Measurements from ENCODE around the gene BMP5.

Gene BMP5

DNA sequence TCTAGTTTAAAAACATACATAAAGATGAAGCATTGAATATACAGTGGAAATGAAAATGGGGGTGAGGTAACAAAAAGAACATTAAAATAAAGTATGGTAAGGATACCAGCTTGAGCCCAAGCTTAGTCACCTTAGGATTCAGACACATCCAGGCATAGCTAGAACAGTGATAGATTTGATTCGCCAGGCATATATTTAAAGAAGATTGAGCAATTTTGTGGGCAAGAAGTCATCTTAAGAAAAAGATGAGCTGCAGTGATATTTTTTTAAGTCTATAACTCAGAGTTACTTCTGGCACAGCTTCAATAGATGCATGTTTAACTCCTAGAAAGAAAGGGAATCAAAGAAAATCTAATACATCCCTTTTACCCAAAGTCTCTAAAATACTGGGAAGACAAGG, 97.9 kb downstream of the BMP5 start:
- TF ChIP-seq, protein P1, sequence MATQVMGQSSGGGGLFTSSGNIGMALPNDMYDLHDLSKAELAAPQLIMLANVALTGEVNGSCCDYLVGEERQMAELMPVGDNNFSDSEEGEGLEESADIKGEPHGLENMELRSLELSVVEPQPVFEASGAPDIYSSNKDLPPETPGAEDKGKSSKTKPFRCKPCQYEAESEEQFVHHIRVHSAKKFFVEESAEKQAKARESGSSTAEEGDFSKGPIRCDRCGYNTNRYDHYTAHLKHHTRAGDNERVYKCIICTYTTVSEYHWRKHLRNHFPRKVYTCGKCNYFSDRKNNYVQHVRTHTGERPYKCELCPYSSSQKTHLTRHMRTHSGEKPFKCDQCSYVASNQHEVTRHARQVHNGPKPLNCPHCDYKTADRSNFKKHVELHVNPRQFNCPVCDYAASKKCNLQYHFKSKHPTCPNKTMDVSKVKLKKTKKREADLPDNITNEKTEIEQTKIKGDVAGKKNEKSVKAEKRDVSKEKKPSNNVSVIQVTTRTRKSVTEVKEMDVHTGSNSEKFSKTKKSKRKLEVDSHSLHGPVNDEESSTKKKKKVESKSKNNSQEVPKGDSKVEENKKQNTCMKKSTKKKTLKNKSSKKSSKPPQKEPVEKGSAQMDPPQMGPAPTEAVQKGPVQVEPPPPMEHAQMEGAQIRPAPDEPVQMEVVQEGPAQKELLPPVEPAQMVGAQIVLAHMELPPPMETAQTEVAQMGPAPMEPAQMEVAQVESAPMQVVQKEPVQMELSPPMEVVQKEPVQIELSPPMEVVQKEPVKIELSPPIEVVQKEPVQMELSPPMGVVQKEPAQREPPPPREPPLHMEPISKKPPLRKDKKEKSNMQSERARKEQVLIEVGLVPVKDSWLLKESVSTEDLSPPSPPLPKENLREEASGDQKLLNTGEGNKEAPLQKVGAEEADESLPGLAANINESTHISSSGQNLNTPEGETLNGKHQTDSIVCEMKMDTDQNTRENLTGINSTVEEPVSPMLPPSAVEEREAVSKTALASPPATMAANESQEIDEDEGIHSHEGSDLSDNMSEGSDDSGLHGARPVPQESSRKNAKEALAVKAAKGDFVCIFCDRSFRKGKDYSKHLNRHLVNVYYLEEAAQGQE (IDR thresholded peaks at IDR 0.05; ENCODE audit: insufficient replicate concordance, low read depth): no peak
- TF ChIP-seq GABPA (IDR thresholded peaks at IDR 0.05; ENCODE audit: low read depth): no peak
- TF ChIP-seq POLR2AphosphoS5 (IDR thresholded peaks at IDR 0.05; ENCODE audit: low read depth): no peak
- TF ChIP-seq, protein P2, sequence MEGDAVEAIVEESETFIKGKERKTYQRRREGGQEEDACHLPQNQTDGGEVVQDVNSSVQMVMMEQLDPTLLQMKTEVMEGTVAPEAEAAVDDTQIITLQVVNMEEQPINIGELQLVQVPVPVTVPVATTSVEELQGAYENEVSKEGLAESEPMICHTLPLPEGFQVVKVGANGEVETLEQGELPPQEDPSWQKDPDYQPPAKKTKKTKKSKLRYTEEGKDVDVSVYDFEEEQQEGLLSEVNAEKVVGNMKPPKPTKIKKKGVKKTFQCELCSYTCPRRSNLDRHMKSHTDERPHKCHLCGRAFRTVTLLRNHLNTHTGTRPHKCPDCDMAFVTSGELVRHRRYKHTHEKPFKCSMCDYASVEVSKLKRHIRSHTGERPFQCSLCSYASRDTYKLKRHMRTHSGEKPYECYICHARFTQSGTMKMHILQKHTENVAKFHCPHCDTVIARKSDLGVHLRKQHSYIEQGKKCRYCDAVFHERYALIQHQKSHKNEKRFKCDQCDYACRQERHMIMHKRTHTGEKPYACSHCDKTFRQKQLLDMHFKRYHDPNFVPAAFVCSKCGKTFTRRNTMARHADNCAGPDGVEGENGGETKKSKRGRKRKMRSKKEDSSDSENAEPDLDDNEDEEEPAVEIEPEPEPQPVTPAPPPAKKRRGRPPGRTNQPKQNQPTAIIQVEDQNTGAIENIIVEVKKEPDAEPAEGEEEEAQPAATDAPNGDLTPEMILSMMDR (IDR thresholded peaks at IDR 0.05; ENCODE audit: insufficient read depth, low read length): no peak
- TF ChIP-seq SPI1 (IDR thresholded peaks at IDR 0.05; ENCODE audit: borderline replicate concordance, low read depth): no peak
- Histone ChIP-seq H3K4me3 (replicated peaks; ENCODE audit: insufficient read depth, low read length) (no peak overlapping the region), H3K27ac (replicated peaks) (no peak overlapping the region), H3K27me3 (ENCODE audit: insufficient read depth, poor library complexity, severe bottlenecking) (no peaks in the 10 kb centered on the region)
- no peak for DNase-seq (ENCODE audit: low read depth in 1 of 2, low spot score in 1 of 2)

DNA sequence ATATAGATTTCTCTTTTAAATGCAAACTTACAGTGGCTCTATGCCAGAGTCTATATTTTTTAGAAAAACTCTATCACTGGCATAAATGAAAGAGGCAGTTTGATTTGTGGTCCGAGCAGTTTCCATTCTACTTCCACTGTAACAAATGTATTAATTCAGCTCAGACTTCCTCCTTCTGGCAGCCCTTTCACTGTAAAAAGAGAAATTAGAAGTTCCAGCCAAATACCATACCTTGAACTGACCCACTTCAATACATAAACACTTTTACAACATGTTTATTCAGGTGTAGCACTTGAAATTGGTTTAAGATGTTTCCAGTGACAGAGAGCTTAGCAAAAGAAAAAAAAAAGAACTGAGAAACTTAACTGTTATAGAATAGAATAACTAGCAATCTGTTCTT, 99.3 kb downstream of the BMP5 start:
- no peak overlapping the region for H3K27ac ChIP-seq (replicated peaks)
- H3K4me3 ChIP-seq (replicated peaks; ENCODE audit: insufficient read depth, low read length): no peak overlapping the region
- no peaks in the 10 kb centered on the region for H3K27me3 ChIP-seq (ENCODE audit: insufficient read depth, poor library complexity, severe bottlenecking)
- TF ChIP-seq POLR2AphosphoS5 (IDR thresholded peaks at IDR 0.05; ENCODE audit: low read depth) (no peak), GABPA (IDR thresholded peaks at IDR 0.05; ENCODE audit: low read depth) (no peak), SPI1 (IDR thresholded peaks at IDR 0.05; ENCODE audit: borderline replicate concordance, low read depth) (no peak)
- TF ChIP-seq, protein P1 (IDR thresholded peaks at IDR 0.05; ENCODE audit: insufficient replicate concordance, low read depth): no peak
- TF ChIP-seq, protein P2 (IDR thresholded peaks at IDR 0.05; ENCODE audit: insufficient read depth, low read length): no peak
- no peak for DNase-seq (ENCODE audit: low read depth in 1 of 2, low spot score in 1 of 2)

DNA sequence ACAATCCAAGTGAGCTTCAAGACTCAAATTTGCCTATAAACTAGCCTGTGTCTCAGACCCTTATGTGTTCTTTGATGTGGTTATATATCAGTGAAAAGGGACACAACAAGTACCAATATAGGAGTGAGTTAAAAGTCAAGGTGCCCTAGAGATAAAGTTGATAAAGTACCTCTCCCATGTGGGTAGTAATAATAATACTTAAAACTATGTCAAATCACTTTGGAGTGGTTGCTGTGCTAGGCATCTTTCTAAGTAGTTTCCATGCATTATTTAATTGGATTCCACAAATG, 100.4 kb downstream of the BMP5 start:
- DNase-seq (ENCODE audit: low read depth in 1 of 2, low spot score in 1 of 2): no peak
- no peak overlapping the region for H3K27ac ChIP-seq (replicated peaks)
- no peaks in the 10 kb centered on the region for H3K27me3 ChIP-seq (ENCODE audit: insufficient read depth, poor library complexity, severe bottlenecking)
- no peak overlapping the region for H3K4me3 ChIP-seq (replicated peaks; ENCODE audit: insufficient read depth, low read length)
- no peak for TF ChIP-seq SPI1 (IDR thresholded peaks at IDR 0.05; ENCODE audit: borderline replicate concordance, low read depth)
- TF ChIP-seq POLR2AphosphoS5 (IDR thresholded peaks at IDR 0.05; ENCODE audit: low read depth): no peak
- TF ChIP-seq, protein P2 (IDR thresholded peaks at IDR 0.05; ENCODE audit: insufficient read depth, low read length): no peak
- TF ChIP-seq, protein P1 (IDR thresholded peaks at IDR 0.05; ENCODE audit: insufficient replicate concordance, low read depth): no peak
- no peak for TF ChIP-seq GABPA (IDR thresholded peaks at IDR 0.05; ENCODE audit: low read depth)
